Muscle of leg (tissue), 11 donors: Measurements from ENCODE around the gene KRT35. TPM values are rescaled to one million over a fixed set of nuclear protein-coding genes. Genes with fewer than 3 reads are reported as not detected.

Experiments
- DNase-seq: peaks from one replicate; pipeline ENCODE4 v3.0.0; 2013
- H3K27ac ChIP-seq: one replicate; pipeline ENCODE4 v1.5.1; 2013; ENCODE audit warnings: mild to moderate bottlenecking, low read length, control low read depth
- H3K27me3 ChIP-seq: one replicate; pipeline ENCODE4 v1.6.1; 2013; ENCODE audit warnings: low read length; ENCODE audit not compliant: control insufficient read depth, insufficient read depth
- H3K36me3 ChIP-seq: one replicate; pipeline ENCODE4 v1.6.1; 2013; ENCODE audit warnings: low read length; ENCODE audit not compliant: control insufficient read depth, insufficient read depth
- H3K4me1 ChIP-seq: one replicate; pipeline ENCODE4 v1.6.1; 2013; ENCODE audit warnings: low read length; ENCODE audit not compliant: control insufficient read depth, insufficient read depth
- H3K4me3 ChIP-seq: one replicate; pipeline ENCODE4 v1.5.1; 2013; ENCODE audit warnings: low read length, control low read depth
- H3K9me3 ChIP-seq: replicated peaks from 2 replicates; pipeline ENCODE4 v1.6.1; 2013; ENCODE audit warnings: low read depth, low read length; ENCODE audit not compliant: control insufficient read depth
- WGBS: methylation state at CpG from one replicate; pipeline ENCODE4 v1.1.5; 2013; ENCODE audit warnings: missing lambda C conversion rate; ENCODE audit not compliant: insufficient coverage; 5-methylcytosine and 5-hydroxymethylcytosine counted together
- polyA plus RNA-seq, 8 donors: library from polyadenylated mRNA; unstranded; fragments of 120-200 nt; gene quantifications; one replicate each; pipeline versions ENCODE4 v1.2.1 to v1.2.3, GENCODE V29; 2013; ENCODE audit warnings: inconsistent platforms in 1 of 8, low replicate concordance in 1 of 8; ENCODE audit not compliant: insufficient read length in 8 of 8, insufficient read depth in 1 of 8
- total RNA-seq: library from RNA; stranded (reverse); fragments of 120-200 nt; gene quantifications from one replicate; pipeline ENCODE4 v1.2.4, GENCODE V29; 2013

KRT35 gene
- total and polyA plus RNA-seq, 9 donors = 0.08 TPM; not detected in 8

DNA sequence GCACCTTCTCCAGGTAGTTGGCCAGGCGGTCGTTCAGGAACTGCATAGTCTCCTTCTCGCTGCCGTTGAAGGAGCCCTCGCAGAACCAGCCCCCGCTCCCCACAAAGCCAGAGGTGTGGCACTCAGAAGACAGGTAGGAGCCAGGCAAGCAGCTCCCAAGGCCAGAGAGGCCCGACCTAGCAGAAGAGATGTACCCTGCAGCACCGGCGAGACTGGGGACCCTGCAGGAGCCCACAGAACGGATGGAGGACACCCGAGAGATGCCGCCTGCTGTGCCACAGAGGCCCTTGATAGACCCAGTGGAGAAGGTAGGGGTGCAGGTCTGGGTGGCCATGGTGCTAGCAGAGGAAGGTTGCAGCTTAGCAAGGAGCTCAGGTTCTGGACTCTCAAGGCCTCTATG is 8.6 kb upstream of the KRT35 start, which contains the start of gene KRT36:
KRT36 (minus strand) TSS at position 380 of the 400 bp plus-strand sequence; CDS start at position 334, 46 bp downstream.
- 89% methylated on average over 12 of the region's 12 CpGs for WGBS
- H3K27me3 ChIP-seq = peaks cover 9% of the 10 kb centered on the region
- H3K4me1 ChIP-seq = peaks cover 6% of the 10 kb centered on the region
- H3K36me3 ChIP-seq = no peaks in the 10 kb centered on the region
- DNase-seq = no peak
- no peaks in the 10 kb centered on the region for H3K9me3 ChIP-seq
- no peak within 1 kb of the TSS for H3K4me3 ChIP-seq
- H3K27ac ChIP-seq = no peak within 1 kb of the TSS

DNA sequence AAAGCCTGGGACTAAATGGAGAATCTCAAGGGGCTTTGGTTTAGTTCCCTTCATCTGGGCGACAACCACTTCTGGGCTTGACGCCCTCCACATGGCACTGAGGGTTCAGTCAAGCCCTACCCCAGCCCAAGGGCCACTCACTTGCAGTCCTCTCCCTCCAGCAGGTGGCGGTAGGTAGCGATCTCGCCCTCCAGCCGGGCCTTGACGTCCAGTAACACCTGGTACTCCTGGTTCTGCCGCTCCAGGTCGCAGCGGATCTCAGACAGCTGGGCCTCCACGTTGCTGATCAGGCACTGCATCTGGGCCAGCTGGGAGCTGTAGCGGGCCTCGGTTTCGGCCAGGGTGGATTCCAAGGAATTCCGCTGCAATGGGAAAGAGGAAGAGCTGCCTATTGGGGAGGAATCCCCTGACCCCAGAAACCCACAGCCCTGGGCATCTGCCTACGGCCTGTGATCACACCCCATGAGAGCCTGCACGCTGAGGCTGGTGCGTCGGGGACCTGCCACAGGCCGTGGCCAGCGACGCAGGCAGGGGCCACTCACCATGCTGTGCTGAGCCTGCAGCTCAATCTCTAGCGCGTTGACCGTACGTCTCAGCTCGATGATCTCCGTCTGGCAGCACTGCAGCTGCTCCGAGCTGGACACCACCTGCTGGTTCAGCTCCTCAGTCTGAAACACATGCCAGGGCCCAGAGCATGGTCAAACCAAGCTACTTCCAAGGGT is 6.0 kb upstream of the KRT35 start:
- Histone ChIP-seq H3K4me1 (no peaks in the 10 kb centered on the region), H3K27me3 (peaks cover 11% of the 10 kb centered on the region), H3K27ac (no peak overlapping the region), H3K9me3 (no peaks in the 10 kb centered on the region), H3K4me3 (no peak overlapping the region), H3K36me3 (no peaks in the 10 kb centered on the region)
- DNase-seq = no peak
- 62% methylated on average over 19 of the region's 29 CpGs for WGBS

DNA sequence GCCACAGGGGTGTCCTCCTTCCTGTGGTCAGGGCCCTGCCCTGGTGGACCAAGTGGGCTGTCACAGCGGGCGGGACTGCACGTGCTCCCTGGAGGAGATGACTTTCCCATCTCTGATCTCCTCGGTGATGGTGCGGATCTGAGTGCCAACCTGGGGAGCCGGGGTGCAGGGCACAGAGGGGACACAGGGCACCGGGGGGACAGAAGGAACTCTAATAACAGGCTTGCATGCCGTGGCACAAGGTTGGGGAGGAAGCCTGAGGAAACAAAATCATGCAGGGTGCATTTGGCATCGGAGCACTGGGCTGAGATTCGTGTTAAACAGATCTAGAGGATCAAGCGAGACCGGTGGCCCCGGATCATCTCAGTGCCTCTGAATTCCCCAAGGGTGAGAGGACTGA is 5.4 kb upstream of the KRT35 start:
- Histone ChIP-seq H3K9me3 (no peaks in the 10 kb centered on the region), H3K27ac (no peak overlapping the region), H3K36me3 (no peaks in the 10 kb centered on the region), H3K27me3 (peaks cover 8% of the 10 kb centered on the region), H3K4me3 (no peak overlapping the region), H3K4me1 (no peaks in the 10 kb centered on the region)
- 94% methylated on average over 13 of the region's 13 CpGs for WGBS
- no peak for DNase-seq

DNA sequence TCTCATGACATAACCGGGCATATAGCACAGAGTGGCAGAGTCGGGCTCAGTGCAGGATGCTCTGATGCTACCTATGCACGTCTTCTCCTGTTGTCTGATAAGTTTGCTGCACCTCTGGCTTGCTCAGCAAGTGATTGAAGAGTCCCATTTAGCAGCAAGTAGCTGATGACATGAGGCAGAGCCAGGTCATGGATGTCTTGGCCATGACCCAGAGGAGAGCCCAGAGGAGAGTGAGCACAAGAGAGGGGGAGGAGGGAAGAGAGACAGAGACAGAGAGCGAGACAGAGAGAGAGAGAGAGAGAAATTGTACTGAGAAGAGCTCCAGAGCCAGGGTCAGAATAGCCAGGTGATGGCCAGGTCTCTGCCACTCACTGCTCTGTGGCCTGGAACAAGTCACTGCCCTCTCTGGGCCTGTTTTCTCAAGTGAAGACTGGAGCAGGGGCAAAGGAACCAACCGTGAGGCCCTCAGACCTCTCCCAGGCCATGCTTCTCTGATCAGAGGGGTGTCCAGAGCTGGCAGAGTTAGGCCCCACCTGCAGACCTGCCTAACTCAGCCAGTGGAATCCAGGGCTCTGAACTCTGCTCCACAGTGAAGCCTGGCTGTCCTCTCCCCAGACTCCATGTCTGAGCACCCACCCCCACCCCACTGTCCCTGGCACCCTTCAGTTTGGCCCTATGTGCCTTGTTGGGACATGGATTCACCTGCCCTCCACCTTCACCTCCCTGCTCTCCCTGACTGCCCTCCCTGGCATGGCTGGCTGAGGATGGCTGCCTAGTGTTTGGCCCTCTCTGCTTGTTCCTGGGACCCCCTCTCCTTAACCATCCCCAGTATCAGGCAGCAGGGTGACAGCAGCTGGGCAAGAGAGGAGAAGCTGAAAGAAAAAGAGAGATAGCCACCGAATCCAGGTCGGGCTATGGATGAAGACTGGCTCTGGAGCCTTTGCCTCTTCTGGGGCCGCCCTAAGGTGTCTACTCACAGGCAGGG is 4.3 kb upstream of the KRT35 start:
- Histone ChIP-seq H3K27me3 (peaks cover 6% of the 10 kb centered on the region), H3K9me3 (no peaks in the 10 kb centered on the region), H3K27ac (no peak overlapping the region), H3K4me3 (no peak overlapping the region), H3K36me3 (no peaks in the 10 kb centered on the region), H3K4me1 (no peaks in the 10 kb centered on the region)
- 83% methylated on average over 8 of the region's 8 CpGs for WGBS
- no peak for DNase-seq

DNA sequence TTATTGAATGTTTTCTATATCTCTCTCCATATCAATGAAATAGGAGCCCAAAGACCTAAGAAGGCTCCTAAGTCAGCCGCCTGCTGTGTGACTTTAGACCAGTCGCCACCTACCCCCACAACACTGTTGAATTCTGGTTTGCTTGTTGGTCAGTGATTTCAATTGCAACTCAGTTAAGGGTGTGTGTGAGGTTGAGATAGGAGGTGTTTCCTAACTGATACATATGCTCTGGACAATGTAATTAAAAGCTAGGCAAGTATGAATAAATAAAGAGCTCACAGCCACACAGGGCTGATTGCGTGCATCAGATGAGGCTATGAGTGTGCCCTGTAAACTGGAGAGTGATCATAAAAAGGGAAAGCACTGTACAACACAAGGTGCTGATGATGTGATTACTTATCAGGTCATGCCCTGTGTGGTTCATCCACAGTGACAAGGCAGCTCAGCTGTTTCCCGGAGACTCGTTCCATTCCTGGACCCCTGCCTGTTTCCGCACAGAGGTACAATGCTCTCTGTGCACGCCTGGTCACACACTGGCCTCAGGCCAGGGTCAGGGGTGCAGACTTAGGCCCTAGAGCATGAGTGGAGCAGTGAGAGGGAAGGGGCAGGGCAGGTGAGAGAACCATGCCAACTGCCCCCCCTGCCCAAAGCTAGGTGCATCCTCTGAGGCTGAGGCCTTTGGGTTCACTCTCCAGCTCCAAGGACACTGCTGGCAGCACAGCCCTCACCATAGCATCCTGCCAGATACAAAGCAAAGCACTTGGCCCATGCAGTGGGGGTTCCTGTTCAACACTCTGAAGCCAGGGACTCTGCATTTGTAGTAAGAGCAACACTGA is 3.3 kb upstream of the KRT35 start:
- Histone ChIP-seq H3K4me3 (no peak overlapping the region), H3K4me1 (no peaks in the 10 kb centered on the region), H3K27me3 (peaks cover 6% of the 10 kb centered on the region), H3K9me3 (no peaks in the 10 kb centered on the region), H3K36me3 (no peaks in the 10 kb centered on the region), H3K27ac (no peak overlapping the region)
- WGBS = 66% methylated on average over 2 of the region's 7 CpGs
- DNase-seq = no peak

DNA sequence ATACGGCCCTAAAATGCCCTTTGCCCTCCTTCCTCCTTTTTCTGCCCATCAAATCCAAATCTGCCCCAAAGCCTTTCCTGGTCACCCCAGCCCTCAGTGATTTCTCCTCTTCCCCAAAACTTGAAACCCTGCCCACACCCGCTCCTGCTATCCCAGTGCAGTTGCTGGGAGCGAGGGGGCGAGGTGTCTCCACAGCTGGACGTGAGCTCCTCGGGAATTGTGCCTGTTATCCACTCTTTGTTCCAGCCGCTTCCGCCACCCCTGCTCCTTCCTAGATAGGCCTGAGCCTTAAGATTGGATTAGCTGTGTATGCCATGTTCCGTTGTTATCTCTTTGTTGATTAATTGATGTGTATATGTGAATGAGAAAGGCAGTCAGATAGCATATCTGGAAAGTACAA is 2.6 kb upstream of the KRT35 start:
- no peaks in the 10 kb centered on the region for H3K9me3 ChIP-seq

DNA sequence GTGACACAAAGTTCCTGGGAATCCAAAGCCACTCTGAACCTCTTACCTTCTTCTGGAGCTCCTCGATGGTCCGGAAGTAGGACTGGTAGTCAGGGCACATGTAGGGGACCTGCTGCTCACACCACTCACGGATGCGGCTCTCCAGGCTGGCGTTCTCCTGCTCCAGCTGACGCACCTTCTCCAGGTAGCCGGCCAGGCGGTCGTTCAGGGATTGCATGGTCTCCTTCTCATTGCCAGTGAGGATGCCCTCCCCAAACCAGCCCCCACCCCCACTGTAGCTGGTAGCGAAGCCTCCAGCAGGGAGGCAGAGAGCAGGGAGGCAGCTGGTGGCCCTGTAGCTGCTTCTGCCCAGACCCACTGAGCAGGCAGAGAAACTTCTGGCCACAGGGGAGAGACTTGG is 370 bp downstream of the KRT35 start:
- no peaks in the 10 kb centered on the region for H3K9me3 ChIP-seq
- WGBS = 95% methylated on average over 3 of the region's 10 CpGs
- H3K27ac ChIP-seq = no peak overlapping the region
- no peak overlapping the region for H3K4me3 ChIP-seq
- H3K4me1 ChIP-seq = no peaks in the 10 kb centered on the region
- no peaks in the 10 kb centered on the region for H3K36me3 ChIP-seq
- H3K27me3 ChIP-seq = peaks cover 2% of the 10 kb centered on the region
- no peak for DNase-seq

More for the DNA sequence above, 2.6 kb upstream of the KRT35 start:
- WGBS = 41% methylated on average over 2 of the region's 9 CpGs
- no peak for DNase-seq
- Histone ChIP-seq H3K4me3 (no peak overlapping the region), H3K36me3 (no peaks in the 10 kb centered on the region), H3K27ac (no peak overlapping the region), H3K27me3 (peaks cover 6% of the 10 kb centered on the region), H3K4me1 (no peaks in the 10 kb centered on the region)

DNA sequence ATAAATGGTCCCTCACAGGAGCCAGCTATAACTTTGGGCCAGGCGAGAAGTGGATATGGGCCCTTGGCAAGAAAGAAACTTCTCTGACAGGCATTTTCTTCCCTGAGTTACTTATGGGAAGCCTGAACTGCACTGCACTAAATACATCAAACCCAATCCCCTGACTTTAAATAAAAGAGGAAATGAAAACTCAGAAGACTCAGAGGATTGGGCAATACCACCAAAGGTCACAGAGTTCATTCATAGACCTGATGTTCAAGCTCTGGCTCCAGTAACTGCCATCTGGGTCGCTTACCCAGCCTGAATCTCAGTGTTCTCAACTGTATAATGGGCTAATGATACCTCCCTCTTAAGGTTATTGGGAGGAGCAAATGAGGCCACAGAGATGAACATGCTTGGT is 815 bp downstream of the KRT35 start:
- Histone ChIP-seq H3K9me3 (no peaks in the 10 kb centered on the region), H3K36me3 (no peaks in the 10 kb centered on the region), H3K27ac (no peak overlapping the region), H3K27me3 (peaks cover 2% of the 10 kb centered on the region), H3K4me3 (no peak overlapping the region), H3K4me1 (no peaks in the 10 kb centered on the region)
- WGBS = 60% methylated on average over 1 of the region's 2 CpGs
- DNase-seq = no peak

DNA sequence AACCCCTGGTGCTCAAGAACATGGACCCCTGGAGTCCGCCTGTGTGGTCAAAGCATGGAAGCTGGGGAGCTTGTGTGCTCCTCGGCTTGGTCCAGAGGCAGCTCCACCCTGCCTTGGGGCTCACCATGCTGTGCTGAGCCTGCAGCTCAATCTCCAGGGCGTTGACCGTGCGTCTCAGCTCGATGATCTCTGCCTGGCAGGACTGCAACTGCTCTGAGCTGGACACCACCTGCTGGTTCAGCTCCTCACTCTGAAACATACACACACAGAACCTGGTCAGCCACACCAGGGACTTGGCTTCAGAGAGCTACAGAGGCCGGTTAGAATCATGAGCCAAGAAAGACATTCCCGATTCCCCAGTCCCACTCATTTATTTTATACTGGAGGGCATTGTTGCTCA is 2.7 kb downstream of the KRT35 start:
- WGBS = 85% methylated on average over 8 of the region's 8 CpGs
- DNase-seq = no peak
- H3K4me3 ChIP-seq = no peak overlapping the region
- H3K27me3 ChIP-seq = no peaks in the 10 kb centered on the region
- H3K4me1 ChIP-seq = no peaks in the 10 kb centered on the region
- no peaks in the 10 kb centered on the region for H3K36me3 ChIP-seq
- H3K9me3 ChIP-seq = no peaks in the 10 kb centered on the region
- no peak overlapping the region for H3K27ac ChIP-seq
